GM12878 (cell line): Measurements from ENCODE around the gene SULF2. TPM values are rescaled to one million over a fixed set of nuclear protein-coding genes. Genes with fewer than 3 reads are reported as not detected.

Experiments used
- ATAC-seq: fragments of 200-7000 bp; cut with Tn5 transposase; 3 replicates; pipeline ENCODE4 v1.9.1; 2020; ENCODE audit warnings: mild to moderate bottlenecking, moderate library complexity
- BruUV-seq: library from RNA; stranded (reverse); fragments of 400-500 nt; replicated peaks from 2 replicates; lab custom pipeline; 2021; lab: Mats Ljungman, UMichigan
- CTCF ChIA-PET: fragments of 300-600 bp; sonication (Branson Sonifier 250); formaldehyde crosslinking; extraction: SDS; loops from one replicate; lab custom pipeline; 2021; ENCODE audit warnings: inconsistent platforms; lab: Yijun Ruan, JAX
- POLR2A ChIA-PET: fragments of 350-600 bp; formaldehyde crosslinking; extraction: SDS; loops from one replicate; lab custom pipeline; 2021; ENCODE audit warnings: inconsistent platforms; lab: Charles Lee
- RAD21 ChIA-PET: fragments of 300-600 bp; sonication (Branson Sonifier 250); formaldehyde crosslinking; loops from one replicate; lab custom pipeline; 2023; ENCODE audit warnings: antibody characterized with exemption; ENCODE audit not compliant: unreplicated experiment; lab: Charles Lee
- SMC1A ChIA-PET: fragments of 300-600 bp; sonication (Branson Sonifier 250); formaldehyde crosslinking; loops from one replicate; lab custom pipeline; 2023; ENCODE audit not compliant: unreplicated experiment, uncharacterized antibody; lab: Charles Lee
- DNase-seq: peaks from one replicate; pipeline ENCODE4 v3.0.0-alpha.2; 2011; ENCODE audit warnings: low read depth, low spot score
- FAIRE-seq: peaks from 3 replicates; lab custom pipeline; 2011; peaks lifted over from hg19 to GRCh38; lab: Jason Lieb, UNC
- H2AFZ ChIP-seq: 2 replicates; pipeline ENCODE4 v1.6.0; 2011; ENCODE audit warnings: low read depth, low read length, control low read depth; ENCODE audit not compliant: control insufficient read depth
- H3K27ac ChIP-seq: 2 replicates; pipeline ENCODE4 v1.5.1; 2011; ENCODE audit warnings: control low read depth; ENCODE audit not compliant: control insufficient read depth, insufficient read depth
- H3K27me3 ChIP-seq, 2 experiments: replicated peaks in 1 of 2; 2 replicates each; pipeline versions ENCODE4 v1.6.0 to v1.6.1; 2011; ENCODE audit warnings: low read length in 1 of 2; ENCODE audit not compliant: control insufficient read depth in 2 of 2, insufficient read depth in 2 of 2
- H3K36me3 ChIP-seq, 2 experiments: 2 replicates each; pipeline ENCODE4 v1.5.1; 2011; ENCODE audit warnings: low read length in 1 of 2; ENCODE audit not compliant: control insufficient read depth in 2 of 2, insufficient read depth in 2 of 2
- H3K4me1 ChIP-seq: 2 replicates; pipeline ENCODE4 v1.6.1; 2011; ENCODE audit warnings: mild to moderate bottlenecking, low read length, moderate library complexity, mixed read lengths; ENCODE audit not compliant: control insufficient read depth, insufficient read depth
- H3K4me2 ChIP-seq: 2 replicates; pipeline ENCODE4 v1.6.0; 2011; ENCODE audit warnings: control low read depth; ENCODE audit not compliant: control insufficient read depth, insufficient read depth
- H3K4me3 ChIP-seq: fragments of 200-600 bp; sonication (generic); 2 replicates; pipeline ENCODE4 v1.5.1; 2016
- H3K79me2 ChIP-seq: 2 replicates; pipeline ENCODE4 v1.6.0; 2011; ENCODE audit warnings: low read length; ENCODE audit not compliant: control insufficient read depth, insufficient read depth
- H3K9ac ChIP-seq: 2 replicates; pipeline ENCODE4 v1.8.0; 2011; ENCODE audit warnings: low read length, control low read depth, mixed read lengths; ENCODE audit not compliant: control insufficient read depth, insufficient read depth
- H3K9me3 ChIP-seq: replicated peaks from 3 replicates; pipeline ENCODE4 v1.5.1; 2011; ENCODE audit warnings: mild to moderate bottlenecking, low read length; ENCODE audit not compliant: control insufficient read depth, insufficient read depth
- H4K20me1 ChIP-seq: 2 replicates; pipeline ENCODE4 v1.6.0; 2011; ENCODE audit not compliant: control insufficient read depth, insufficient read depth
- EED ChIP-seq: sonication (generic); IDR thresholded peaks from 2 replicates; pipeline ENCODE4 v1.6.1; 2016; ENCODE audit warnings: antibody characterized with exemption, low read depth
- EGR1 ChIP-seq, 2 experiments: IDR thresholded peaks; 1 replicate in 1 of 2; 2 replicates in 1 of 2; pipeline ENCODE4 v1.6.1; 2011 to 2012; ENCODE audit warnings: low read depth in 2 of 2, low read length in 2 of 2, borderline replicate concordance in 1 of 2, mild to moderate bottlenecking in 1 of 2, moderate library complexity in 1 of 2
- ELK1 ChIP-seq: IDR thresholded peaks from 2 replicates; pipeline ENCODE4 v1.6.1; 2012; ENCODE audit warnings: low read depth, low read length, improper control_type of control experiment
- EZH2 ChIP-seq: IDR thresholded peaks from 2 replicates; pipeline ENCODE4 v1.6.1; 2012; ENCODE audit warnings: low read depth, mild to moderate bottlenecking, control low read depth, inconsistent platforms, low read length, borderline replicate concordance; ENCODE audit not compliant: control insufficient read depth
- IRF4 ChIP-seq: IDR thresholded peaks from 2 replicates; pipeline ENCODE4 v1.6.1; 2011; ENCODE audit warnings: low read depth, low read length
- MEF2B ChIP-seq: fragments of 450-650 bp; IDR thresholded peaks from 2 replicates; pipeline ENCODE4 v1.6.1; 2018; ENCODE audit warnings: mild to moderate bottlenecking, moderate library complexity; ENCODE audit not compliant: partially characterized antibody, poor library complexity, severe bottlenecking
- MXI1 ChIP-seq: fragments of 150-350 bp; IDR thresholded peaks from 2 replicates; pipeline ENCODE4 v1.6.1; 2011; ENCODE audit warnings: low read depth, mild to moderate bottlenecking, inconsistent platforms, low read length, improper control_type of control experiment
- NBN ChIP-seq: fragments of 450-650 bp; IDR thresholded peaks from 2 replicates; pipeline ENCODE4 v1.6.1; 2016
- PAX5 ChIP-seq: IDR thresholded peaks from 2 replicates; pipeline ENCODE4 v1.6.1; 2011; ENCODE audit warnings: low read depth, low read length, borderline replicate concordance
- RBBP5 ChIP-seq: fragments of 200-600 bp; sonication (generic); conservative IDR thresholded peaks from 2 replicates; pipeline ENCODE4 v1.6.1; 2016
- RCOR1 ChIP-seq: conservative IDR thresholded peaks from 2 replicates; pipeline ENCODE4 v1.6.1; 2012; ENCODE audit warnings: low read depth, low read length, improper control_type of control experiment
- REST ChIP-seq: IDR thresholded peaks from 2 replicates; pipeline ENCODE4 v1.6.1; 2012; ENCODE audit warnings: mild to moderate bottlenecking, low read depth, low read length
- ZBTB33 ChIP-seq: fragments of 450-650 bp; IDR thresholded peaks from 2 replicates; pipeline ENCODE4 v1.6.1; 2017; ENCODE audit warnings: mild to moderate bottlenecking
- ZNF217 ChIP-seq: fragments of 450-650 bp; IDR thresholded peaks from 2 replicates; pipeline ENCODE4 v1.6.1; 2017; ENCODE audit warnings: antibody characterized with exemption, mild to moderate bottlenecking
- ZNF24 ChIP-seq: fragments of 450-650 bp; IDR thresholded peaks from 2 replicates; pipeline ENCODE4 v1.6.1; 2017; ENCODE audit warnings: antibody characterized with exemption, mild to moderate bottlenecking
- WGBS: methylation state at CpG from one replicate; pipeline ENCODE4 v1.1.6; 2016; ENCODE audit warnings: low lambda C conversion rate; ENCODE audit not compliant: insufficient replicate concordance, insufficient coverage; ENCODE audit errors: missing lambda C conversion rate; 5-methylcytosine and 5-hydroxymethylcytosine counted together
- in situ Hi-C: fragments of 300-500 bp; cut with MboI; formaldehyde crosslinking; loops from 9 replicates; pipeline ENCODE4 v1.14.3; 2018; ENCODE audit warnings: mixed read lengths
- intact Hi-C: fragments of 100-400 bp; cut with micrococcal nuclease; formaldehyde crosslinking; loops from one replicate; pipeline ENCODE4 v1.14.2; 2022; ENCODE audit not compliant: unreplicated experiment
- polyA plus RNA-seq, 11 experiments: library from polyadenylated mRNA; depleted of rRNA in 4 of 11; unstranded in 6 of 11; stranded (reverse) in 5 of 11; fragments of >200 nt; fragmentation: Nextera tagmentation in 4 of 11; fragmentation: Illumina TruSeq in 1 of 11; extraction: Ambion mirVana in 4 of 11; extraction: Trizol in 1 of 11; gene quantifications; 1 replicate in 1 of 11; 2 replicates in 10 of 11; pipeline versions ENCODE4 v1.2.1 to v1.2.3, GENCODE V29; 2011 to 2016; ENCODE audit warnings: inconsistent platforms in 2 of 11, missing spikeins in 2 of 11, low read depth in 1 of 11
- total RNA-seq, 4 experiments: library from RNA; depleted of rRNA in 3 of 4; stranded (reverse); fragments of >200 nt in 3 of 4; fragmentation: Illumina TruSeq in 1 of 4; extraction: Trizol in 1 of 4; gene quantifications; 2 replicates each; pipeline versions ENCODE4 v1.2.1 to v1.2.3, GENCODE V29; 2013 to 2021

SULF2 gene
- total and polyA plus RNA-seq, 10 of the 15 experiments (the other 5 are each of a cell fraction or from before 2014, with no cell fraction given) = 0.69 to 4.1 (median 1.6) TPM

- no peak overlapping the region for H3K27ac ChIP-seq
- H3K4me3 ChIP-seq = no peak overlapping the region
- no peak overlapping the region for H3K4me2 ChIP-seq
- no TSS peak for BruUV-seq
- FAIRE-seq = no peak
- H4K20me1 ChIP-seq = no peaks in the 10 kb centered on the region
- ChIA-PET SMC1A (no interaction called here), CTCF (no interaction called here), RAD21 (no interaction called here), POLR2A (no interaction called here)
- 57% methylated on average over 18 of the region's 18 CpGs for WGBS
- H3K4me1 ChIP-seq = no peaks in the 10 kb centered on the region
- TF ChIP-seq RCOR1 (no peak), ZBTB33 (no peak), MEF2B (no peak), EGR1 (IDR thresholded peaks at IDR 0.05; ENCODE audit: borderline replicate concordance in 1 of 2, low read depth in 2 of 2, low read length in 2 of 2) (no peak), MXI1 (no peak), IRF4 (no peak), ZNF217 (no peak), NBN (no peak), PAX5 (no peak), EED (no peak), ELK1 (no peak), RBBP5 (no peak), EZH2 (no peak), ZNF24 (no peak), REST (no peak)
- DNase-seq = no peak
- no peaks in the 10 kb centered on the region for H3K79me2 ChIP-seq
- intact Hi-C loops (no loop called here), in situ Hi-C loops (no loop called here)
- no peak overlapping the region for H3K9ac ChIP-seq
- no peak overlapping the region for H2AFZ ChIP-seq
- no peaks in the 10 kb centered on the region for H3K36me3 ChIP-seq
- peaks cover 0 to 1% of the 10 kb centered on the region in 2 experiments; a peak in 1 of 4 replicates for H3K27me3 ChIP-seq
- ATAC-seq = no peak
- no peaks in the 10 kb centered on the region for H3K9me3 ChIP-seq
Measured at GRCh38 chr20:47802226-47802920, 17.1 kb upstream of the SULF2 start.
